ENCODE data around the gene RBM42. TPM values are rescaled to one million over a fixed set of nuclear protein-coding genes. Genes with fewer than 3 reads are reported as not detected.

The RBM42 gene
- polyA plus RNA-seq (2013, experiment 1 of 2), result 45.9 TPM
- polyA plus RNA-seq (2013, experiment 2 of 2), result 46.1 TPM

GRCh38 chr19:35628565-35629331 is at the start of gene RBM42:
TSS of gene RBM42 (plus strand) at chr19:35629036. CDS start at chr19:35629154, 118 bp downstream.
- Histone ChIP-seq H2BK120ac (ENCODE audit: low read depth, low read length) (no peak within 1 kb of the TSS), H3K9me3 (ENCODE audit: control insufficient read depth, low read length) (no peaks in the 10 kb centered on the region), H3K4ac (ENCODE audit: low read depth in 1 of 2, low read length in 2 of 2) (peak within 1 kb of the TSS; percentile 67 to 85), H4K91ac (ENCODE audit: low read length) (peak within 1 kb of the TSS; percentile 44), H3K36me3 (ENCODE audit: control insufficient read depth in 1 of 2, insufficient read depth in 2 of 2, low read depth in 1 of 2, low read length in 2 of 2) (peaks cover 30 to 35% of the 10 kb centered on the region in 2 experiments), H2AK5ac (ENCODE audit: low read length, severe bottlenecking) (peak within 1 kb of the TSS; percentile 55), H2BK5ac (ENCODE audit: low read depth, low read length, poor library complexity, severe bottlenecking) (peak within 1 kb of the TSS; percentile 24), H3K27ac (ENCODE audit: low read length, poor library complexity, severe bottlenecking) (peak within 1 kb of the TSS; percentile 79), H2AFZ (ENCODE audit: low read depth, low read length) (peak within 1 kb of the TSS; percentile 69), H4K8ac (ENCODE audit: low read length) (peak within 1 kb of the TSS; percentile 92), H3K79me1 (replicated peaks; ENCODE audit: low read length, poor library complexity, severe bottlenecking) (peaks cover 36% of the 10 kb centered on the region), H3K4me2 (ENCODE audit: low read length, poor library complexity, severe bottlenecking) (peak within 1 kb of the TSS; percentile 93), H2BK15ac (ENCODE audit: low read depth, poor library complexity, severe bottlenecking) (peak within 1 kb of the TSS; percentile 53), H3K9ac (ENCODE audit: low read length) (peak within 1 kb of the TSS; percentile 100), H3K14ac (ENCODE audit: low read length in 2 of 2) (peak within 1 kb of the TSS in 1 of 2 experiments; percentile 20), H2BK12ac (ENCODE audit: low read length in 2 of 2) (no peak within 1 kb of the TSS), H3K27me3 (ENCODE audit: control insufficient read depth in 1 of 2, insufficient read depth in 1 of 2, low read length in 2 of 2) (no peaks in the 10 kb centered on the region), H3K23ac (ENCODE audit: low read length in 2 of 2) (no peak within 1 kb of the TSS), H3K4me3 (ENCODE audit: insufficient read depth in 1 of 2, low read depth in 1 of 2, low read length in 2 of 2) (peak within 1 kb of the TSS; percentile 95 to 99), H3K4me1 (ENCODE audit: control insufficient read depth, insufficient read depth, low read depth, low read length) (peaks cover 7% of the 10 kb centered on the region), H3K18ac (ENCODE audit: low read depth in 1 of 2, low read length in 2 of 2) (peak within 1 kb of the TSS; percentile 57 to 71)
- under 1% methylated on average over 56 of the region's 56 CpGs for WGBS
- DNase-seq, result peak; percentile 99

- no peaks in the 10 kb centered on the region for H3K36me3 ChIP-seq (ENCODE audit: control insufficient read depth in 1 of 2, insufficient read depth in 2 of 2, low read depth in 1 of 2, low read length in 2 of 2)
- no peak overlapping the region for H3K18ac ChIP-seq (ENCODE audit: low read depth in 1 of 2, low read length in 2 of 2)
- H3K9me3 ChIP-seq (ENCODE audit: control insufficient read depth, low read length), result no peaks in the 10 kb centered on the region
- H3K14ac ChIP-seq (ENCODE audit: low read length in 2 of 2), result no peak overlapping the region
- no peak for DNase-seq
- H2BK5ac ChIP-seq (ENCODE audit: low read depth, low read length, poor library complexity, severe bottlenecking), result no peak overlapping the region
- no peak overlapping the region for H4K8ac ChIP-seq (ENCODE audit: low read length)
- 83% methylated on average over 1 of the region's 1 CpG for WGBS
- no peak overlapping the region for H4K91ac ChIP-seq (ENCODE audit: low read length)
- no peaks in the 10 kb centered on the region for H3K79me1 ChIP-seq (replicated peaks; ENCODE audit: low read length, poor library complexity, severe bottlenecking)
- no peaks in the 10 kb centered on the region for H3K4me1 ChIP-seq (ENCODE audit: control insufficient read depth, insufficient read depth, low read depth, low read length)
- H2AFZ ChIP-seq (ENCODE audit: low read depth, low read length), result no peak overlapping the region
- no peak overlapping the region for H2AK5ac ChIP-seq (ENCODE audit: low read length, severe bottlenecking)
- no peak overlapping the region for H3K27ac ChIP-seq (ENCODE audit: low read length, poor library complexity, severe bottlenecking)
- H2BK15ac ChIP-seq (ENCODE audit: low read depth, poor library complexity, severe bottlenecking), result no peak overlapping the region
- no peak overlapping the region for H3K23ac ChIP-seq (ENCODE audit: low read length in 2 of 2)
- no peak overlapping the region for H2BK12ac ChIP-seq (ENCODE audit: low read length in 2 of 2)
- H3K4ac ChIP-seq (ENCODE audit: low read depth in 1 of 2, low read length in 2 of 2), result no peak overlapping the region
- H3K4me3 ChIP-seq (ENCODE audit: insufficient read depth in 1 of 2, low read depth in 1 of 2, low read length in 2 of 2), result no peak overlapping the region
- no peak overlapping the region for H3K9ac ChIP-seq (ENCODE audit: low read length)
- H2BK120ac ChIP-seq (ENCODE audit: low read depth, low read length), result no peak overlapping the region
- H3K4me2 ChIP-seq (ENCODE audit: low read length, poor library complexity, severe bottlenecking), result no peak overlapping the region
- peaks cover 12 to 36% of the 10 kb centered on the region in 2 experiments for H3K27me3 ChIP-seq (ENCODE audit: control insufficient read depth in 1 of 2, insufficient read depth in 1 of 2, low read length in 2 of 2)
These were observed 46.1 kb upstream of the RBM42 start for GRCh38 chr19:35582760-35583159.

- Histone ChIP-seq H3K79me1 (replicated peaks; ENCODE audit: low read length, poor library complexity, severe bottlenecking) (no peaks in the 10 kb centered on the region), H4K8ac (ENCODE audit: low read length) (no peak within 1 kb of the TSS), H4K91ac (ENCODE audit: low read length) (no peak within 1 kb of the TSS), H3K9me3 (ENCODE audit: control insufficient read depth, low read length) (no peaks in the 10 kb centered on the region), H3K23ac (ENCODE audit: low read length in 2 of 2) (no peak within 1 kb of the TSS), H3K4me1 (ENCODE audit: control insufficient read depth, insufficient read depth, low read depth, low read length) (no peaks in the 10 kb centered on the region), H2BK15ac (ENCODE audit: low read depth, poor library complexity, severe bottlenecking) (no peak within 1 kb of the TSS), H2AK5ac (ENCODE audit: low read length, severe bottlenecking) (no peak within 1 kb of the TSS), H3K27ac (ENCODE audit: low read length, poor library complexity, severe bottlenecking) (no peak within 1 kb of the TSS), H3K9ac (ENCODE audit: low read length) (no peak within 1 kb of the TSS), H3K4ac (ENCODE audit: low read depth in 1 of 2, low read length in 2 of 2) (no peak within 1 kb of the TSS), H2AFZ (ENCODE audit: low read depth, low read length) (no peak within 1 kb of the TSS), H3K4me3 (ENCODE audit: insufficient read depth in 1 of 2, low read depth in 1 of 2, low read length in 2 of 2) (no peak within 1 kb of the TSS), H2BK120ac (ENCODE audit: low read depth, low read length) (no peak within 1 kb of the TSS), H3K4me2 (ENCODE audit: low read length, poor library complexity, severe bottlenecking) (no peak within 1 kb of the TSS), H3K27me3 (ENCODE audit: control insufficient read depth in 1 of 2, insufficient read depth in 1 of 2, low read length in 2 of 2) (peaks cover 12 to 53% of the 10 kb centered on the region in 2 experiments), H2BK12ac (ENCODE audit: low read length in 2 of 2) (no peak within 1 kb of the TSS), H3K18ac (ENCODE audit: low read depth in 1 of 2, low read length in 2 of 2) (no peak within 1 kb of the TSS), H3K14ac (ENCODE audit: low read length in 2 of 2) (no peak within 1 kb of the TSS), H2BK5ac (ENCODE audit: low read depth, low read length, poor library complexity, severe bottlenecking) (no peak within 1 kb of the TSS), H3K36me3 (ENCODE audit: control insufficient read depth in 1 of 2, insufficient read depth in 2 of 2, low read depth in 1 of 2, low read length in 2 of 2) (no peaks in the 10 kb centered on the region)
- 55% methylated on average over 13 of the region's 16 CpGs for WGBS
- no peak for DNase-seq
These were observed 43.0 kb upstream of the RBM42 start, which contains the start of gene PMIS2 for GRCh38 chr19:35585848-35586247. TSS of gene PMIS2 (plus strand) at chr19:35586173. CDS start at chr19:35586260, 87 bp downstream.

- Histone ChIP-seq H4K91ac (ENCODE audit: low read length) (no peak overlapping the region), H2BK15ac (ENCODE audit: low read depth, poor library complexity, severe bottlenecking) (no peak overlapping the region), H3K14ac (ENCODE audit: low read length in 2 of 2) (no peak overlapping the region), H3K4me1 (ENCODE audit: control insufficient read depth, insufficient read depth, low read depth, low read length) (no peaks in the 10 kb centered on the region), H3K36me3 (ENCODE audit: control insufficient read depth in 1 of 2, insufficient read depth in 2 of 2, low read depth in 1 of 2, low read length in 2 of 2) (no peaks in the 10 kb centered on the region), H4K8ac (ENCODE audit: low read length) (no peak overlapping the region), H3K4me2 (ENCODE audit: low read length, poor library complexity, severe bottlenecking) (no peak overlapping the region), H3K27me3 (ENCODE audit: control insufficient read depth in 1 of 2, insufficient read depth in 1 of 2, low read length in 2 of 2) (peaks cover 12 to 55% of the 10 kb centered on the region in 2 experiments), H2BK120ac (ENCODE audit: low read depth, low read length) (no peak overlapping the region), H2BK5ac (ENCODE audit: low read depth, low read length, poor library complexity, severe bottlenecking) (no peak overlapping the region), H3K79me1 (replicated peaks; ENCODE audit: low read length, poor library complexity, severe bottlenecking) (no peaks in the 10 kb centered on the region), H2AFZ (ENCODE audit: low read depth, low read length) (no peak overlapping the region), H3K9ac (ENCODE audit: low read length) (no peak overlapping the region), H3K4me3 (ENCODE audit: insufficient read depth in 1 of 2, low read depth in 1 of 2, low read length in 2 of 2) (no peak overlapping the region), H3K4ac (ENCODE audit: low read depth in 1 of 2, low read length in 2 of 2) (no peak overlapping the region), H3K9me3 (ENCODE audit: control insufficient read depth, low read length) (no peaks in the 10 kb centered on the region), H2BK12ac (ENCODE audit: low read length in 2 of 2) (no peak overlapping the region), H3K18ac (ENCODE audit: low read depth in 1 of 2, low read length in 2 of 2) (no peak overlapping the region), H2AK5ac (ENCODE audit: low read length, severe bottlenecking) (no peak overlapping the region), H3K27ac (ENCODE audit: low read length, poor library complexity, severe bottlenecking) (no peak overlapping the region), H3K23ac (ENCODE audit: low read length in 2 of 2) (no peak overlapping the region)
- no peak for DNase-seq
- WGBS, result 33% methylated on average over 1 of the region's 1 CpG
These were observed 41.5 kb upstream of the RBM42 start for GRCh38 chr19:35587321-35587720.
